NCI-H345 treated with DMSO at 0.1 percent for 48 hours (cell line): ENCODE measurements around the gene IBA57.
A peak's percentile ranks its signal among the peaks of the same experiment; 100 is the strongest.

Experiments used
- DNase-seq: peaks from one replicate; lab custom pipeline; 2025; ENCODE audit not compliant: unreplicated experiment; lab: John Stamatoyannopoulos, UW

Gene IBA57

DNA sequence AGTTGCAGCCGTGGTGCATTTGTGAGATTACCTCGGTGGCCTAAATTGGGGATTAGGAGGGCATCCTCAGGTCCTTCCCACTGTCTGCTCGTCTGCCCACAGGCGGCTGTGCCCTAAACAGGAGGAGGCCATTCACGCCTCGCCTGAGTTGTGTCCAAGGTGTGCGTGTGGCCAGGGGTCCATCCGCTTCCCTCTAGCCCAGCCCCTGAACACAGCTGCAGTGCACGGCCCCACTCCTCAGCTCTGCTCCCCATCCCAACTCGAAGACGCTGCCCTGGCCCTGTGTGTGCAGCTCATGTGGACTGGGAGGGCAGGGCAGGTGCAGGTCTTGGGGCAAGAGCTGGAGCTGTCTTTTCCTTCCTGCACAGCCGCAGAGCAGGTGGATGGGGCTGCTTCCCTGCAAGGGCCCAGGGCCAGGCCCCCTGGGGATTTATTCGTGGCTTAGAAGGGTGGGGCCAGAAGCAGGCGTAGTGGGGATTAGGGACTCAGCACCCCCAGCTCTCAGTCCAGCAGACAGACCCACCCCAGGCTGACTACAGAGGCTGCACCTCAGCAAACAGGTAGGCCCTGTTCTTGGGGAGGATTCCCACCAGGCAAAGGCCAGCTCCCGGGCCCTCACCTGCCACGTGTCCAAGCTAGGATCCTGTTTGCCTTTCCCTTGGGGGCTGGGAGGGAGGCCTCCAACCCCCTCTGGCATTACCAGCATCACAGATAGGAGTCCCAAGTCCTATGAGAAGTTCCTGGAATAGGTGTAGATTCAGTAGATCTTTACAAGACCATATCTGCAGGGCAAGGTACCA lies 21.2 kb upstream of the IBA57 start:
- no peak for DNase-seq

DNA sequence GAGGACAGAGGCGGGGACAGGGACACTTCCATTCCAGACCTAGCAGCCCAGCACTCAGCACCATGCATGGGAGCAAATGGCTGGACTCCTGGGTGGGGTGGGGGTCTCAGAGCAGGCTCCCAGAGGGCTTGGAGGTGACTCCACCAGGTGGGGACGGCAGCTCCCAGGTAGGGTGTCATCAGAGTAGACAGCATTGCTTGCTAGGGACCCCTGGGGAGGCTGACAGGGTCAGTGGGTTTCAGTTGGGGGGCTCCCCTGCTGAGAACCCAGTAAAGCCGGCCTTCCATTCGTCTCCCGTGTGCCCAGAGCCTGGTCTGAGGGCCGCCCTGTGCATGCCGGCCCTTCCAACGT lies 20.6 kb upstream of the IBA57 start:
- DNase-seq = no peak

DNA sequence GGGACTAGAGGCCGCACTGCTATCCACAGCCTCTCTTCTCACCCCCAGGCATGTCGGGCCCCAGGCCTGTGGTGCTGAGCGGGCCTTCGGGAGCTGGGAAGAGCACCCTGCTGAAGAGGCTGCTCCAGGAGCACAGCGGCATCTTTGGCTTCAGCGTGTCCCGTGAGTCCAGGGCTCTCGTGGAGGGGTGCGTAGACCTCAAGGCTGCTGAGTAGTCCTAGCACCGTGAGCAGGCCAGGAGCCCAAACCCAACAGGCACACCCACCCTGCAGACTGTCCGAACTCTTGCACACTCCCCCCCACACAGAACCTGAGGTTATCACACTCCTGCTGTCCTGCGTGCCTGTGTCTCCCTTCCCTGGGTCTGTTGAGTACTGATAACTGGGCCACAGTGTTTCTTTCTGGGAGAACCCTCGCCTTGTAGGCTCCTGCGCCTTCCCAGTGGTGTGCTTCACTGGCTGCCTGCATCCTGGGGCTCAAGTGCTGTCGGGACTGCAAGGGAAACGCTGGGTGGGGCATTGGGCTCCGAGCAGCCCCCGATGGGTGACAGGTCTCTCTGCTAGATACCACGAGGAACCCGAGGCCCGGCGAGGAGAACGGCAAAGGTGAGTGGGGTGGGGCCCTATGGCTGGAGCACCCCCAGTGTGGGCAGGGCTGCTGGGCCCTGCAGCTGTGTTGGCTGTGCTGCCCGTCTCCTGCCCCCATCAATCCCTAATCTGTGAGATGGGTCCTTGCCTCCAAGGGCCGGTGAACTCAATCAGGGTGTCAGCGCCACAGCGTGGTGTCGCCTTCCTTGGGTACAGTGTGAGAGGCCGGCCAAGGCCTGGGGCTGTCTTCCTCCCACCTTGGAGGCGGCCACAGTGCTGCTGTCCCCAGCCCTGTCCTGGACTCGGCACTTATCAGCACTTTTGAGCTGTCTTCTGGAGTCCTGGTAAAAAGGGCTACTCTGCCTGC lies 19.9 kb upstream of the IBA57 start:
- no peak for DNase-seq

DNA sequence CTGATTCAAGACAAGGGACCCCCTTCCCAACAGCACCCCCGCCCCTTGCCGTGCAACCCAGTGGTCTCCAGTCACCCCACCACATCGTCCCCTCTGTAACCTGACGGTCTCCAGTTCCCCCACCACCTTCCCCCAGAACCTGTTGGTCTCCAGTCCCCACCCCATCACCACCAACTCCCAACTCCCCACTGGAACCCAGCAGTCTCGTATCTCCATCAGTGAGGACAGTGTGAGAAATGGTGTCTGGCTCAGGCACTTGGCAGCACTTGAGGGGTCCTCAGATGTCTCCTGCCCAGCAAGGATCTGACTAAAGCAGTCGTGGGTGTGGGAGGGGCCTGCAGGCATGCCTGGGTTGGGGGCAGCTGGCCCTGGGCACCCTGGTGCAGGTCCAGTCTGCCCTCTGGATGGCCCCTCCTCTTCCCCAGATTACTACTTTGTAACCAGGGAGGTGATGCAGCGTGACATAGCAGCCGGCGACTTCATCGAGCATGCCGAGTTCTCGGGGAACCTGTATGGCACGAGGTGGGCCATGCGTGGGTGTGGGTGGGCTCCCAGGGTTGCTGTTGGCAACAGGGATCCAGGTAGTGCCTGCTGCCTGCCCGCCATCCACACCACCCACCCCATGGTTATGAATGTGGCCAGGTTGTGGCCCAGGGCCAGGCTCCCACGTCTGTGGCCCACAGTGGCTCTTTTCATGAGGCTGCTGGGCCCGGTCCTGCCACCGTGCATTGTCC lies 19.0 kb upstream of the IBA57 start:
- DNase-seq = no peak

DNA sequence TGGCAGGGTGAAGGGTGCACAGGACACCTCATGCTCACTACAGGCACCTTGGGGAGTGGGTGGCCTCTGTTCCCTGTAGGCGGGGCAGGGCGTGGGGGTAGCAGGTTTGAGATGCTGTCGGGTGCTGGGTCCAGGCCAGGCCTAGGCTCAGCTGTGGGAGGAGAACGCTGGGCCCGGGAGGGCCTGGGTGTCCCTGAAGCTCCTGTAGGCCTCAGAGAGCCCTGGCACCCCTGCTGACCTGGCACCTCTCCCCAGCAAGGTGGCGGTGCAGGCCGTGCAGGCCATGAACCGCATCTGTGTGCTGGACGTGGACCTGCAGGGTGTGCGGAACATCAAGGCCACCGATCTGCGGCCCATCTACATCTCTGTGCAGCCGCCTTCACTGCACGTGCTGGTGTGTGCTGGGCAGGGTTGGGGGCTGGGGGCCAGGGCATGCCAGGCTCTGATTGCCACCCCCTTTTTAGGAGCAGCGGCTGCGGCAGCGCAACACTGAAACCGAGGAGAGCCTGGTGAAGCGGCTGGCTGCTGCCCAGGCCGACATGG lies 18.4 kb upstream of the IBA57 start:
- no peak for DNase-seq

DNA sequence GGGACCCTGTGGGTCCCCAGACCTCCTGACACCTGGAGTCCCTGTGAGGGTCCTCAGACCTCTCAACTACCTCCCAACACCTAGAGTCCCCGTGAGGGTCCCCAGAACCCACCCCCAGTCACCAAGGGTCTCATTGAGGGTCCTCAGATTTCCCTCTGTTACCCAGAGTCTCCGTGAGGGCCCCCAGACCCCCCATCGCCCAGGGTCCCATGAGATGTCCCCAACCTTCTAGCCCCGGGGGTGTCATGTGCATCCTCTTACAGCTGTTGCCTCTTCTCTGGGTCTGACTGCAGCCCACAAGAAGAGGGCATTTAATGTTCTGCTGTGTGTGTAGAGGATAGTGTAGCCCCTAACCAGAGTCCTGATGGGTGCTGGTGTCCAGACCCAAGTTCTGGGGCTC lies 17.8 kb upstream of the IBA57 start:
- no peak for DNase-seq

DNA sequence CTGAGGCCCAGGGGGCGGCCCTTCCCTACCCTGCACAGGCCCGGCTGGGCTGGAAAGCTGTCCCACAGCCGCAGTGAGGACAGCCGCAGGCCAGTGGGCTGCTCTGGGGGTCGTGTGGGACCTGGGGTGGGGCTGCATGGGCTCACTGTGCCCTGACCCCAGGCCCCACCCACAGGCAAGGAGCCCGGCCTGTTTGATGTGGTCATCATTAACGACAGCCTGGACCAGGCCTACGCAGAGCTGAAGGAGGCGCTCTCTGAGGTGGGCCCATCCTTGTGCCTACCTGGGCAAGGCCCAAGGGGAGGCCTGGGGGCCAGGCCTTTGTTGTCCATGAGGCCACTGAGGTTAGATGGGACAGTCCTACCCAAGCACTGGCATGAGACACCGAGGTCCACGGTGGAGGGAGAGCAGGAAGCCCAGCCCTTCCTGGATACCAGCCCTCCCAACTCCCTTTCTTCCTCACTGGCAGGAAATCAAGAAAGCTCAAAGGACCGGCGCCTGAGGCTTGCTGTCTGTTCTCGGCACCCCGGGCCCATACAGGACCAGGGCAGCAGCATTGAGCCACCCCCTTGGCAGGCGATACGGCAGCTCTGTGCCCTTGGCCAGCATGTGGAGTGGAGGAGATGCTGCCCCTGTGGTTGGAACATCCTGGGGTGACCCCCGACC lies 17.3 kb upstream of the IBA57 start:
- no peak for DNase-seq

DNA sequence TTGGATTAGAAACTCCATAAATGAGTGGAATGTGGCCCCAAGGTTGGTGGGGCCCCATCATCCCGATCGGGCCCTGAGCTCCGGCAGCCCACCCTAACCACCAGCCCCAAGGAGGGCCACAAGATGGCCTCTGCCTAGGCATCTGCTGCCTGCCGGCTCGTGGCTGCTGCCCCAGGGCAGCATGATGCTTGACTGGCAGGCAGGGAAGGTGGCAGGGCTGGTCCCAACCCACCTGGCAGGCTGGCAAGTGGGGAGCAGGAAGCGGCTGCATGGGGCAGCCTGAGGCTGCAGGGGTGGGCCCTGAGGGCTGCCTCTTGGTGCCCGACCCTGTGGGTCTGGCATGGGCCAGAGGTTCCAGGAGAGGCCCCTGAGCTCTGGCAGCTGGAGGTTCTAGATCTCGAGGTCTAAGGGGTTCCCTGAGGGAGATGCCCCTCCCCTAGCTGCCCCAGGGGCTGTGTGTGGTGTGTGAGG lies 16.6 kb upstream of the IBA57 start:
- no peak for DNase-seq

DNA sequence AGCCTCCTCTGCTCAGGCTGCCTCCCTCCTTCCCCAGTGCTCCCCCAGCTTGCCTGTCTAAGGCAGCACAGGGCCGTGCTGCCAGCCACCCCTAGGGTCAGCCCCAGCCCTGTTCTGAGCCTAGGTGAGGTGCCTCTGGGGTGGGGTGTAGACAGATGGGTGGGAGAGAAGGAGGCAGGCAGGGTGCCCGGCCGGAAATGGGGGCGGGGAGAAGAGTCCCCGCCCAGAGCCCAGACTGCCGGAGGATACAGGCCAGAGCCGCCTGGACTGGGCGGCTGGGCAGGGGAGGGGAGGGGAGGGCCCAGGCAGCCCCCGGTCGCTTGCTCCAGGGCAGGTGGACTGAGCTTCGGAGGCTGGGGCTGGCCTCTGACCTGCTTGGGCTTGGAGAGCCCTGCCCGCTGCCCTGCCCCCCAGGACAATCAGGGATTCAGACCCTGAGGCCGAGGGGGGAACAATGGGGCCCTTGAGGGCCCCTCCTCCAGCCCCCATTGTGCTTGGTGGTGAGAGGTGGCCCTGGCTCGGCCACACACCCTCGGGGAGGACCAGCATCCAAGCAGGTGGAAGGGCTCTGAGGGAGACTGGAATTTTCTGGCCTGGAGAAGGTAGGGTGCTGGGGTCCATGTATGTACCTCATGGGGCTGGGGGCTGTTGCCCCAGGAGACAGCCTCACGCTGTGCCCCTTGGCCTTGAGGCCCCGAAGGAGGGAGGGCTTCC lies 16.0 kb upstream of the IBA57 start, which contains the start of gene GJC2:
TSS of gene GJC2 (plus strand) at position 525 of the 714 bp plus-strand sequence. CDS start 7,829 bp downstream, outside the sequence.
- no peak for DNase-seq

DNA sequence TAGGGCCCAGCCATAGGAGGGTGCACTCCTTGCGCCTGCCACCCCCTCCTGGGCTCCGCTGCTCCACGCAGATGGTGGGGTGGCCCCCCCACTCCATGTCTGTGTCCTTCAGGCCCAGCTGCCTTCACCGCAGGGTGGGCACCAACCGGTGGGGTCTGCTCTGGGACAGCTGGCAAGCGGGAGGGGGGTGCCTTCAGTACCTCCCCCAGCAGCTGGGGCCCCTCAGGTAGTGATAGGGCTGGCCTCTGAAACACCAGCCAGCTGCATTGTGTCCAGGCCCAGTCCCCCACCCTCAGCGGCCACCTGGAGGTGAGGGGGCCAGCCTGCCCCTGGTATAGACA lies 15.5 kb upstream of the IBA57 start:
- no peak for DNase-seq

DNA sequence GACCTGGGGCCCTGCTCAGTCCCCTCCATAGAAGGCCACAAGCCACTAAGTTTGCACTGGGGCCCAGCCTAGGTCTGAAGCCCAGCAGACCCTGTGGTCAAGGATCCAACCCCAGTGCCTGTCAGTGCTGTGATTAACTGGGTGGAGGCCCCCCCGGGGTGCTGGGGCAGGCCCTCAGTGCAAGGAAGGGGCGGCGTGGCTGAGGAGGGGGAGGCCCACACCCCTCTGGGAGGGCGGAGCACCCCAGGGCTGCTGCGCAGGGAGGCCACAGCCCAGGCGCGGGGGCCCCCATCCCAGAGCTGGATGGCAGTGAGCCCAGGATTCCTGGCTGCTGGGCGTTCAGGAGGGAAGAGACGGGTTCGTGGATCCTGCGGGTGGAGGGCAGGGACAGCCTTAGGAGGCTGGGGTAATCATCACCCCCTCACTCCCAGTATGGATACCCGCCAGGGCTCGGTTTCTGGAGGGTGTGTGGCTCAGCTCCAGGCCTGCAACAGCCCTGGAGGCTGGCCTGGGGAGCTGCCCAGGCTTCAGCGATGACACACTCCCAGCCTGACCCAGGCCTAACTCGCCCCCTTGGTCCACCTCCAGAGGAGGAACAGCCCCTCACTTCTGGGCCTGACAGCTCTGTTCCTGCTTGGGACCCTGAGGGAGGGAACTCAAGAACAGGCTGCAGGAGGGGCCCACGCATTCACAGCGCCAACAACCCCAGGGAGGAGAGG lies 15.0 kb upstream of the IBA57 start:
- DNase-seq = no peak

DNA sequence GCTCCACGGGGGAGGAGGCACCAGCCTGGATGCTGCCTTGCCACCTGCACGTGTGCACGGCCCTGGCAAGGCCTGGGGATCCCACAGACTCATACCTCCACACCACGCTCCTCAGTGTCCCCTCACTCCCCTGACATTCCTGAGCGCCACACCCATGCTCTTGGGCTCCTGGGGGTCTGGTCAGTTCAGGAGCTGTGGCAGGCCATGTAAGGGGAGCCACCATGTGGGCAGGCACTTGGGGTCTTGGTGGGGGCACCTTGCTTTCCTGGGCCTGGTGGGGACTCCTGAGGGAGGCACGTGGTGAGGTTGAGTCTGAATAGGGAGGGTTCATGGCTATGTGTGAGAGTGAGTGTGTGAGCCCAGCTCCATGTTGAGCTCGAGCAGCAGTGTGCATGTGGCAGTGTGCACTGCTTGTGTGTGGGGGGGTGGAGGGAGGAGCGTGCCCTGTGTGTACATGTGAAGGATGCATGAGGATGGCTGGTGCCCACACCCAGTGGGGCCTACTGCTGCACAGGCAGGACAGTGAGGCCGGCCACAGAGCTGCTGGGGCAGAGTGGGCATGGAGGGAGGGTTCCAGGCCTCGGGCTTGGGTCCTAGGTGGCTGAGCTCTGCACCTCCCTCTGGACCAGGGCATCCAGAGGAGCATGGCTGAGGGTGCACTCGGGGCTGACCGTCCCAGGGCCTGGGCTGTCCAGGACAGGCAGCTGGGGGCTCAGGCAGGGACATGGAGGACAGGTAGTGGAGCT lies 14.3 kb upstream of the IBA57 start:
- DNase-seq = no peak

DNA sequence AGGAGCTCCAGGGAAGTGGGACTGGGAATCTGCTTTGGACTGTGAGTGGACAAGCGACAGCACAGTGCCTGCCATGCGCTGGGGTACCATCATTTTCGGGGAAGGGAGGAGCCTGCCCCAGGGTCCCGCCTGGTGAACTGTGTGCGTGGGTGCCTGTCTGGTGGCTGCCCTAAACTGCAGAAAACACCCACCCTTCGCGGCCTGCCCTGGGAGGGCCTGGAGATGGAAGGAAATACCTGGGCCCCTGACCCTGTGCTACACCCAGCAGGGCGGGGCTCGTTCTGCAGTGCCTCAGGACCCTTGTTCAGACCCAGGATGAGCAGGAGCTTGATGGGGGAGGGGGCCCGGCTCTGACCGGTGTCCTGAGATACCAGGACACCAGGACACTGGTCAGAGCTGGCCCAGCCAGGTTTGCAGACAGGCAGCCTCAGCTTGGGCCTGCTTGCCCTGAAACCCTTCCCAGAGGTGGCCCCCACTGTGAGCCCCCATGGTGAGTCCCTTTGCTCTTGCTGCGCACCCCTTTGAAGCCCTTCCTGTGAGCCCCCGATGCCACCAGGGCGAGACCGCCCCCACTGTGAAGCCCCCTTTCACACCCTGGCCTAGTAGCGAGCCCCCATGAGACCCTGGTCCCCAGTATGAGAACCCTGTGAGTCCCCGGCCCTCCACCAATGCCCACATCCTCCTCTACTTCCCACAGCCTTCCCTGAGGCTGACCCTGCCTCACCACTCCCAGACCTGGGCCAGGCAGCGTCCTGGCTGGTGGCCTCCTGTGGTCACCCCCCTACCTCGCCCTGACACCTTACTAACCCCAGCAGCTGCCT lies 13.3 kb upstream of the IBA57 start:
- no peak for DNase-seq

DNA sequence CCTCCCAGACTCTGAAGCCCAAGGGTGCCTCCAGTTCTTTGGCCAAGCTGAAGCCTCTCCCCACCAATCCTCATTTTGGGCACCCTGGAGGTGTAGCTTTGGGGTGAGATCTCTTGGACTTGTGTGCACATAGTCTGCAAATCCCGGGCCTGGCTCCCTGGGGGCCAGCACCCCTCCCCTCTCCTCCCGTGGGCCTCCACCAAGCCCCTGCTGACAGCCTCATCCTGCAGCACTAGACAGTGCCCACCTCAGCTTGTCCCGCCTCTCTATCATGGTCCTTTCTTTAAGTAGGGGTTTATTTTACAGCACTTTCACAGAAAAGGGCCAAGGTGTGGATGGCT lies 12.7 kb upstream of the IBA57 start:
- no peak for DNase-seq

DNA sequence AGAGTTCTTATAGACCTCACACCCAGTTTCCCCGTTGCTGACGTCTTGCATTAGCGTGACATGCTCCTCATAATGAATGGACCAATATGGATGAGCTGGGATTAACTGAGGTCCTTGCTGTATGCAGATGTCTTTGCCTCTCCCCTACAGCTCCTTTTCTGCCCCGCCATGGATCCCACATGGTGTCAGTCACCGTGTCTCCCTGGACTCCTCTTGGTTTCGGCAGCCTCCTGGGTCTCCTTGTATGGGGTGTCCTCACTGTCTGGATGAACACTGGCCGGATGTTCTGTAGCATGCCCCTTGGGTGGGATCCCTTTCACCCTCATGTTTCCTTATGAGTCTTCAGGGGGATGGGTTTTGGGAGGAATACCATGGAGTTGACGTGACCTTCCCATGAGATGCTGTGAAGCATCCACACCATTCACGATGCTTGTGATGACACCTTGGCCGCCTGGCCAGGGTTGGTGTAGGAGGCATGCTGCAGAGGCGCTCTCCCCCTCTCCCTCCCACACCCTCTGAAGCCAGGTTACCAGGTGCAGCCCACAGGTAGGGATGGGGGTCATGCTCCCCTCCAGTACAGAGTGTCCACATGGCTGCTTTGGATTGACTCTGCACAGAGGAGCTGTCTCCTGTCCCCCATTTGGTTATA lies 11.5 kb upstream of the IBA57 start:
- no peak for DNase-seq

DNA sequence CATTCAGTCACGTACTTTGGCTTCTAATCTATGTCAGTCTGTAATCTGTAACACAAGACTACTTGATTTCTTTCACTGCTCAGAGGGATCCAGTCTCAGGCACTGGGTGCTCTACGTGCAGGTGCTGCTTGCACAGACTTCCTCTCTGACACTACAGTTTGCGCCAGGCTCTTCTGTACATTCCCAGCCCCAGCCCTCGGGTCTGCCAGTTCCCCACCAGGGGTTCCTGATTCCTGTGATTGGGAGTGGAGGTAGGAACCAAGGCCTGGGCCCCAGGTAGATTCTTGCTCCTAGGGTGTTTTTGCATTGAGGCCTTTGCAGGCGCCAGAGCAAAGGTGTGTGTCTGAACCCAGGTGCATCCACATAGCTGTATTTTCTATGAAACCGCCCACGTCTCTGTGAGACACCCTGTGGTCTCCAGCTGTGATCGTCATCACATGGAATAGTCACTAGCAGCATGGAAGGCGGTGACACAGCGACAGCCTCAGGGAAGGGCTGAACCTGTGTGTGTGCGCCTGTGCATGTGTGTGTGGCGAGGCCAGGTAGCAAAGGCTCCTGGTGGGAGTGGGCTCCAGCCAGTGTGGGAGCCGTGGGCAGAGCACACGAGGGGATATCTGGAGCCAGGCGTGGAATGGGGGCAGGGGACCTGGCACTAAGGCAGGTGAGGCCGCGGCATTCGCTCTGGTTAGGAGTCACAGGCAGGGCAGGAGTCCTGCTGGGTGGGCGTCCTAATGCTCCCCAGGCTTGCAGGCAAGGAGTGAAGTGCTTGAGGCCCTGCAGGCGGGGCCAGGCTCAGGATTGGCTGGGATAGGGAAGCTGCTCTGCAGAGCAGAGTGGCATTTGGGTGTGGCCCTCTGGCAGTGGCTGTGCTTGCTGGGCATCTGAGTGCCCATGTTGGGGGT lies 10.7 kb upstream of the IBA57 start:
- peak; percentile 56 for DNase-seq
